GM23248 (cell line): ENCODE measurements around the gene NFE2. TPM values are rescaled to one million over a fixed set of nuclear protein-coding genes. Genes with fewer than 3 reads are reported as not detected.
A peak's percentile ranks its signal among the peaks of the same experiment; 100 is the strongest.

Experiments
- DNase-seq: peaks from one replicate; pipeline ENCODE4 v3.0.0-alpha.2; 2015
- H2AFZ ChIP-seq: fragments of 200-600 bp; sonication (generic); 2 replicates; pipeline ENCODE4 v1.6.1; 2016; ENCODE audit warnings: antibody characterized with exemption
- H3F3A ChIP-seq: fragments of 200-600 bp; sonication (generic); 2 replicates; pipeline ENCODE4 v1.6.1; 2016; ENCODE audit warnings: mild to moderate bottlenecking, antibody characterized with exemption, mixed run types; ENCODE audit not compliant: insufficient read depth
- H3K27ac ChIP-seq: fragments of 200-600 bp; sonication (generic); 2 replicates; pipeline ENCODE4 v1.5.1; 2016; ENCODE audit warnings: mild to moderate bottlenecking
- H3K27me3 ChIP-seq: fragments of 200-600 bp; sonication (generic); replicated peaks from 2 replicates; pipeline ENCODE4 v1.6.1; 2016; ENCODE audit warnings: mild to moderate bottlenecking; ENCODE audit not compliant: insufficient read depth
- H3K36me3 ChIP-seq: fragments of 200-600 bp; sonication (generic); 2 replicates; pipeline ENCODE4 v1.6.1; 2016; ENCODE audit warnings: low read depth, mild to moderate bottlenecking
- H3K4me1 ChIP-seq: fragments of 200-600 bp; sonication (generic); 2 replicates; pipeline ENCODE4 v1.6.1; 2016; ENCODE audit warnings: mild to moderate bottlenecking; ENCODE audit not compliant: insufficient read depth
- H3K4me2 ChIP-seq: fragments of 200-600 bp; sonication (generic); one replicate; pipeline ENCODE4 v1.6.1; 2016; ENCODE audit warnings: mild to moderate bottlenecking; ENCODE audit not compliant: unreplicated experiment
- H3K4me3 ChIP-seq: fragments of 200-600 bp; sonication (generic); 2 replicates; pipeline ENCODE4 v1.5.1; 2016; ENCODE audit warnings: mild to moderate bottlenecking
- H3K79me2 ChIP-seq: fragments of 200-600 bp; sonication (generic); 2 replicates; pipeline ENCODE4 v1.6.1; 2016; ENCODE audit warnings: mild to moderate bottlenecking; ENCODE audit not compliant: insufficient read depth
- H3K9ac ChIP-seq: fragments of 200-600 bp; sonication (generic); 2 replicates; pipeline ENCODE4 v1.6.1; 2016; ENCODE audit warnings: mild to moderate bottlenecking
- H3K9me2 ChIP-seq: fragments of 200-600 bp; sonication (generic); 2 replicates; pipeline ENCODE4 v1.6.1; 2016; ENCODE audit warnings: mixed run types, mild to moderate bottlenecking, moderate library complexity; ENCODE audit not compliant: insufficient read depth
- H3K9me3 ChIP-seq: fragments of 200-600 bp; sonication (generic); one replicate; pipeline ENCODE4 v1.6.1; 2017; ENCODE audit warnings: low read depth
- H4K20me1 ChIP-seq: fragments of 200-600 bp; sonication (generic); 2 replicates; pipeline ENCODE4 v1.6.0; 2016; ENCODE audit not compliant: insufficient read depth
- EZH2 ChIP-seq: fragments of 200-600 bp; sonication (generic); IDR thresholded peaks from 2 replicates; pipeline ENCODE4 v1.6.1; 2018; ENCODE audit warnings: antibody characterized with exemption, mild to moderate bottlenecking; ENCODE audit not compliant: insufficient read depth, poor library complexity, severe bottlenecking
- EZH2phosphoT487 ChIP-seq: fragments of 200-600 bp; sonication (generic); IDR thresholded peaks from 2 replicates; pipeline ENCODE4 v1.6.1; 2018; ENCODE audit warnings: antibody characterized with exemption, moderate library complexity, mild to moderate bottlenecking, low read depth; ENCODE audit not compliant: insufficient read depth
- WGBS, 2 experiments: methylation state at CpG; one replicate each; pipeline ENCODE4 v1.1.6; 2015 to 2017; ENCODE audit warnings: low lambda C conversion rate in 2 of 2, low coverage in 1 of 2; ENCODE audit errors: missing lambda C conversion rate in 2 of 2; 5-methylcytosine and 5-hydroxymethylcytosine counted together
- in situ Hi-C: fragments of 300-500 bp; cut with MboI; formaldehyde crosslinking; loops from 2 replicates; pipeline ENCODE4 v1.15.0; 2020
- polyA plus RNA-seq: library from polyadenylated mRNA; unstranded; fragments of >200 nt; fragmentation: Nextera tagmentation; extraction: Ambion mirVana; gene quantifications from 2 replicates; pipeline ENCODE4 v1.2.1, GENCODE V29; 2016
- total RNA-seq: library from RNA; depleted of rRNA; stranded (reverse); fragments of >200 nt; shearing (Covaris generic); gene quantifications from 2 replicates; pipeline ENCODE4 v1.2.3, GENCODE V29; 2014

Gene NFE2
- total and polyA plus RNA-seq, 2 experiments from 2014 or later: not detected

DNA sequence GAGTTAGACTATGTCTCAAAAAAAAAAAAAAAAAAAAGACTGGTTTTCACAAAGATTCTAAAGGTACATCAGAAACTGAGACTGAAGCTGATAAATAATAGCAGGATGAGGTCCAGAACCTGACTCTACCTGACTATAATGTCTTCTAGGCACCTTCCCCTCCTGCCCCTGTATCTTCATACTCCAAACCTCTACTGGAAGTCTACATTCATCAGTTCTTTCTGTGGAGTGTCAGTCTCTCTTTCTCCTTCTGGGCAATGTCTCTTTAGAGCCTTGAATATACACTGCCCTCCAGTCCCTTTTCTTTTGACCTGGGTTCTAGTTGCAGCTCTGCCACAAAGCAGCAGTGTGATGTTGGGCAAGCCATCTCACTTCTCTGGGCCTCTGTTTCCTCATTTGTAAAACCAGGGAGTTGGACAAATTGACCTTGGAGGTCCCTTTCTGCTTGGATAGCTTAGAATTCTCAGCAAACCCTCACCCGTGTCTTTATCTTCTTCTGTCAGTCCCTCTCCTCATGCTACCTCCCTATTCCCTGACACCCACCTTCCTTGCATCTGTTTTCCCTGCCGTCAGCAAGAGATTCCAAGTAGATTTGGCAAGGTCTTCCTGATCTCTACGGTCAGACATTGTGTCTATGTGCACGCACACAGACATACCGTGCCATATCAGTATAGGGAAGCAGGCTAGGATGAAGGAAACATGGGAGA, 4.3 kb downstream of the NFE2 start:
- H3K9me3 ChIP-seq: no peaks in the 10 kb centered on the region
- DNase-seq: no peak
- H3F3A ChIP-seq: no peaks in the 10 kb centered on the region
- no peak overlapping the region for H3K9ac ChIP-seq
- H3K4me2 ChIP-seq: no peak overlapping the region
- no peaks in the 10 kb centered on the region for H3K79me2 ChIP-seq
- no peaks in the 10 kb centered on the region for H3K27me3 ChIP-seq
- no peak overlapping the region for H3K4me3 ChIP-seq
- H3K4me1 ChIP-seq: peaks cover 17% of the 10 kb centered on the region
- TF ChIP-seq EZH2phosphoT487 (no peak), EZH2 (no peak)
- 87 to 89% methylated on average over 5 of the region's 5 CpGs for WGBS, 2 experiments
- no peaks in the 10 kb centered on the region for H4K20me1 ChIP-seq
- no peaks in the 10 kb centered on the region for H3K36me3 ChIP-seq
- no peaks in the 10 kb centered on the region for H3K9me2 ChIP-seq
- H2AFZ ChIP-seq: no peak overlapping the region
- in situ Hi-C loops: no loop called here
- no peak overlapping the region for H3K27ac ChIP-seq

DNA sequence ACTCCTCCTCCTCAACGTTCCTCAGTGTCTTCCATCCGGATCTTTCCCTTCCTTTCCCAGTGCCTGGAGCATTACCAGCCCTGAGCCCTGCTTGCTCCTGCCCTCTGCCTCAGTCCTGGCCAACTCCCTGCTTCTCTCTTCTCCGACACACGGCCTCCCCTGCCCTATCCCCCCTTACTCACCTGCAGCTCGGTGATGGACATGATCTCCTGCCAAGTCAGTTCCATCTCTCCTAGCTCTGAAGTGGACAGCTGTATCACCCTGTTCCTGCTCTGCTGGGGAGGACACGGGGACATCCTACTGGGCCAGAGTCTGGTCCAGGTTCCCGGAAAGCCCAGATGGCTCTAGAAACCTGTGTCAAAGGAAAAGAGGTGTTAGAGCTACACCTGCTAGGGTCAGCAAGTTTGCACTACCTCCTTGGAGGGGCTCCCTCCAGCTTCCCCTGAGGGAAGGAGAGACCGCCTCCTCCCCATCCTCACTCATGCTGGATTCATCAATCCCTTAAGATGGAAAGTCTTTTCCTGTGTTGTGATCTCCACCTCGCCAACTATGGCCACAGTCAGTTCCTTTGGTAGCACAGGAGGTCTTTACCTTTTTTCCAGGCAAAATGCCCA, 5.8 kb downstream of the NFE2 start:
- no peak overlapping the region for H3K27ac ChIP-seq
- H3K9ac ChIP-seq: no peak overlapping the region
- H3F3A ChIP-seq: peaks cover 12% of the 10 kb centered on the region
- no peak overlapping the region for H3K4me2 ChIP-seq
- H3K4me3 ChIP-seq: no peak overlapping the region
- no peak for DNase-seq
- in situ Hi-C loops: no loop called here
- no peaks in the 10 kb centered on the region for H4K20me1 ChIP-seq
- no peaks in the 10 kb centered on the region for H3K9me2 ChIP-seq
- no peaks in the 10 kb centered on the region for H3K9me3 ChIP-seq
- no peaks in the 10 kb centered on the region for H3K27me3 ChIP-seq
- peaks cover 5% of the 10 kb centered on the region for H3K4me1 ChIP-seq
- no peak for TF ChIP-seq EZH2
- no peak for TF ChIP-seq EZH2phosphoT487
- H2AFZ ChIP-seq: no peak overlapping the region
- WGBS, 2 experiments: 78 to 80% methylated on average over 9 of the region's 9 CpGs
- no peaks in the 10 kb centered on the region for H3K79me2 ChIP-seq
- H3K36me3 ChIP-seq: no peaks in the 10 kb centered on the region

DNA sequence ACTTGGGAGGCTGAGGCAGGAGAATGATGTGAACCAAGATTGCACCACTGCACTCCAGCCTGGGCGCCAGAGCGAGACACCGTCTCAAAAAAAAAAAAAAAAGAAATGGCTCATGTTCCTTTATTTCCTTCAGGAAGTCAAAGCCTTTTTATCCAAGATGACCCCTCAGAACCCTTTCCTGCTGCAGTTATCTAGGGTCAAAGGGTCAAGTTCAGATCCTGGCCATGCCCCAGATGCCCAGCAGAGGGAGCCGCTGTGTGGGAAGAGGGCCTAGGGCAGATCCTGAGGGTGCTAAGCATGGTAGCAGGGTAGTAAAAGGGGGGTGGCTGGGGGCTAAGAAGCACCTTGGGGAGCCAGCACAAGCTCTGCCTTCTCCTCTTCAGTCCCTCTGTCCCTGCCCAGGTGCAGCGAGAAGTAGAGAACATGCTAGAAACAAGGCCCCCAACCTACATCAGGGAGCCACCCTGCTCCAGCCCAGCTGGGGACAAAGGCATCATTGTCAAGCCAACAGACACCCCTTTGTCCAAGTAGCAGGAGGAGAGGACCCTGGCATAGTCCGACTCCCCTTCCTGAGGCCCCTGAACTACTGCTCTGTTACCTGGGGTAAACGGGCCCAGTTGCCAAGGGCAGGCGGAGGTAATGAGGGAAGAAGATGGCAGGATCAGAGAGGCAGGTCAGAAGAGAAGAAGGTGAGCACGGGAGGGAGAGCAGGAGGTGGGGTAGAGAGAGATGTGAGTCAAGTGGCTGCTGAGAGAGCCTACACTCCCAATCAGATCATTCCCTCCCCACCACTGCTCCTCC, 6.5 kb downstream of the NFE2 start:
- in situ Hi-C loops: no loop called here
- H3K79me2 ChIP-seq: no peaks in the 10 kb centered on the region
- H2AFZ ChIP-seq: no peak overlapping the region
- H3K9me3 ChIP-seq: no peaks in the 10 kb centered on the region
- 84% methylated on average over 9 of the region's 9 CpGs for WGBS, 2 experiments
- no peaks in the 10 kb centered on the region for H3K9me2 ChIP-seq
- no peaks in the 10 kb centered on the region for H3K4me1 ChIP-seq
- TF ChIP-seq EZH2 (no peak), EZH2phosphoT487 (no peak)
- H3K36me3 ChIP-seq: no peaks in the 10 kb centered on the region
- peaks cover 19% of the 10 kb centered on the region for H3F3A ChIP-seq
- H3K4me2 ChIP-seq: no peak overlapping the region
- H3K27ac ChIP-seq: no peak overlapping the region
- no peak overlapping the region for H3K4me3 ChIP-seq
- H4K20me1 ChIP-seq: no peaks in the 10 kb centered on the region
- H3K9ac ChIP-seq: no peak overlapping the region
- peak; percentile 51 for DNase-seq
- H3K27me3 ChIP-seq: no peaks in the 10 kb centered on the region

DNA sequence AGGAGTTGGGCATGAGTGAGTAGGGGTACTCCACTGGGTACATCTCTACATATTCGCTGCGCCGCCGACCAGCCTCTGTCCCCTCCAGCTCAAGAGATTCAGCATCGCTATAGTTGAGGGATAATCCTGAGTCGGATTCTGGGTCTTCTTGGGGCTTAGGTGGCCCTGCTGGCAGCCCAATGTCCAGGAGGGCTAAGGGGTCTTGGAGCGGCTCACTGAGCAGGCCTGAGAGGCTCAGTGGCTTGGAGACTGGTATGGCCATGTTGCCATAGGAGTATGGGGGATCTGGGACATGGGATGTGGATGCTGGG, 7.9 kb downstream of the NFE2 start:
- Histone ChIP-seq H3K27ac (no peak overlapping the region), H4K20me1 (no peaks in the 10 kb centered on the region), H3K9me3 (no peaks in the 10 kb centered on the region), H3K27me3 (no peaks in the 10 kb centered on the region), H3K4me2 (no peak overlapping the region), H3K79me2 (no peaks in the 10 kb centered on the region), H3K4me3 (no peak overlapping the region), H3K9me2 (no peaks in the 10 kb centered on the region), H2AFZ (no peak overlapping the region), H3F3A (peaks cover 33% of the 10 kb centered on the region), H3K36me3 (peaks cover 4% of the 10 kb centered on the region; the same call in 1 of the 2 replicates), H3K4me1 (no peaks in the 10 kb centered on the region), H3K9ac (no peak overlapping the region)
- in situ Hi-C loops: no loop called here
- DNase-seq: no peak
- no peak for TF ChIP-seq EZH2phosphoT487
- TF ChIP-seq EZH2: no peak
- 95 to 97% methylated on average over 7 of the region's 7 CpGs for WGBS, 2 experiments
